ENCODE measurements around the gene CBY2.

DNA sequence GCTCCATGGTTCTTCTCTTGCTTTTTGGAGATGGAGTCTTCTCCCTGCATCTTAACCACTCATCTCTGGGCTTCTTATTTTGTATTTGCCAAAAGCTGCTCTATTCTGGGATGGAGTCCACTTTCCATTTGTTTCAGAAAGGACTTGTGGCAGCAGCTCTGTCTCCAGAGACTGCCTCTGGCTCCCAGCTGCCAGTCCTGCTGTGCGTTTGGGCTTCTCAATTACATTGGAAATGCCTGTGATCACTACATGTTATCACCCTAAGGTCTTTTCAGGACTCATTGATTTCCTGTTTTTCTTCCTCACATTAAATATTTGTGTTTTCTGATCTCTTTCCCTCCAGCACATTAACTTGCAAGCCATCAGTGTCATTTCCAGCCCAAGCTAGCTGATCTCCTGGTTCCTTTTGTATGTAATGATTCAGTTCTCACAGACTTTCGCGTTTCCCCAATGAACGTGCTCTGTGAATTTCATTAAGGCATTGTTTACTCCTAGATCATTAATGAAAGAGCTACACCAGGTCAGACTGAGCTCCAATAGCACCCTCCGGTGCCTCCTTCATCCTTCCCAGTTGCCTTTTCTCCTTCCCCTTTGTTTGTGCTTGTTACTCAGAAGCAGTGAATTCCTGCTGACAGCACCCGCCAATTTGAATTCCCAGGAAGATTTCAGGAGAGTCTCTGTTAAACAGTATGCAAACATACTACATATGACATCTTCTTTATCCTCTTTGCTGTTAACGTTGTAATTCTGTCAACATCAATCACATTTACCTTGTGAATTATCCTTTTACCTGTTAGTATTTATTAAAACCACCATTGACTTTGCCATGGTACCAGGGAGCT is 3.0 kb downstream of the CBY2 start:
- TF ChIP-seq, protein P1, sequence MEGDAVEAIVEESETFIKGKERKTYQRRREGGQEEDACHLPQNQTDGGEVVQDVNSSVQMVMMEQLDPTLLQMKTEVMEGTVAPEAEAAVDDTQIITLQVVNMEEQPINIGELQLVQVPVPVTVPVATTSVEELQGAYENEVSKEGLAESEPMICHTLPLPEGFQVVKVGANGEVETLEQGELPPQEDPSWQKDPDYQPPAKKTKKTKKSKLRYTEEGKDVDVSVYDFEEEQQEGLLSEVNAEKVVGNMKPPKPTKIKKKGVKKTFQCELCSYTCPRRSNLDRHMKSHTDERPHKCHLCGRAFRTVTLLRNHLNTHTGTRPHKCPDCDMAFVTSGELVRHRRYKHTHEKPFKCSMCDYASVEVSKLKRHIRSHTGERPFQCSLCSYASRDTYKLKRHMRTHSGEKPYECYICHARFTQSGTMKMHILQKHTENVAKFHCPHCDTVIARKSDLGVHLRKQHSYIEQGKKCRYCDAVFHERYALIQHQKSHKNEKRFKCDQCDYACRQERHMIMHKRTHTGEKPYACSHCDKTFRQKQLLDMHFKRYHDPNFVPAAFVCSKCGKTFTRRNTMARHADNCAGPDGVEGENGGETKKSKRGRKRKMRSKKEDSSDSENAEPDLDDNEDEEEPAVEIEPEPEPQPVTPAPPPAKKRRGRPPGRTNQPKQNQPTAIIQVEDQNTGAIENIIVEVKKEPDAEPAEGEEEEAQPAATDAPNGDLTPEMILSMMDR (conservative IDR thresholded peaks at IDR 0.05; ENCODE audit: low read depth in 2 of 2): peak in 1 of 2 experiments; percentile 27; a peak in 2 of 4 replicates
- no peak for TF ChIP-seq EZH2 (IDR thresholded peaks at IDR 0.05; ENCODE audit: low read depth, unreplicated experiment)
- TF ChIP-seq, protein P2, sequence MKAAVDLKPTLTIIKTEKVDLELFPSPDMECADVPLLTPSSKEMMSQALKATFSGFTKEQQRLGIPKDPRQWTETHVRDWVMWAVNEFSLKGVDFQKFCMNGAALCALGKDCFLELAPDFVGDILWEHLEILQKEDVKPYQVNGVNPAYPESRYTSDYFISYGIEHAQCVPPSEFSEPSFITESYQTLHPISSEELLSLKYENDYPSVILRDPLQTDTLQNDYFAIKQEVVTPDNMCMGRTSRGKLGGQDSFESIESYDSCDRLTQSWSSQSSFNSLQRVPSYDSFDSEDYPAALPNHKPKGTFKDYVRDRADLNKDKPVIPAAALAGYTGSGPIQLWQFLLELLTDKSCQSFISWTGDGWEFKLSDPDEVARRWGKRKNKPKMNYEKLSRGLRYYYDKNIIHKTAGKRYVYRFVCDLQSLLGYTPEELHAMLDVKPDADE (IDR thresholded peaks at IDR 0.05): no peak
- TF ChIP-seq POLR2AphosphoS5 (IDR thresholded peaks at IDR 0.05; ENCODE audit: low read depth): no peak
